Endometrial microvascular endothelial cells (primary cell): ENCODE data around the gene DYRK3. TPM values are rescaled to one million over a fixed set of nuclear protein-coding genes. Genes with fewer than 3 reads are reported as not detected.

Experiments
- in situ Hi-C: cut with HindIII; loops from 2 replicates; pipeline ENCODE4 v1.10.0; 2017; ENCODE audit warnings: low sequenced_read_pairs, low pct_unique_long_range_greater_than_20kb; ENCODE audit errors: inconsistent ontology term
- total RNA-seq: library from RNA; depleted of rRNA; stranded (reverse); fragments of >200 nt; gene quantifications from one replicate; pipeline ENCODE4 v1.2.3, GENCODE V29; 2015; ENCODE audit errors: inconsistent ontology term

DYRK3 gene
- total RNA-seq, 1 donor from 2014 or later: 16.4 TPM

- in situ Hi-C loops: no loop called here
Observed at GRCh38 chr1:206674236-206674635, 38.9 kb downstream of the DYRK3 start.

DNA sequence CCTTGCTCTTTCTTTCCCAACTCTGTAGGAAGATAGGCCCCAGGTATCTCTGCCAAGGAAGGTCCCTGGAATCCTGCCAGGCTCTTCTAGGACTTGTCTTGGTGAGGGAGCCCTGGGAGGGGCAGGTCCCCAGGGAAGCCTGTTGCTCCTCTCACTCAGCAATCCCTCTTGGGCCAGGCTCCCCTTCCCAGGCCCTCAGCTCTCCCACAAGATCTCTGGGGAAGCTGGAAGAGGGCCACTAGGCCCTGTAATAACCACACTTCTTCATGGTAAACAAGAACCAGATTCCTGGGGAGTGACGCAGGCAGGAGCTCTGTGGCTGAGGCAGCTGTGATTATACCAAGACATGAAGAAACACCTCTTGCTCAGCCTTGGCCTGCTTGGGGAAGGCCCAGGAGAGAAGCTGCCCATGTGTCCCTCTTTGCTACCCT lies 39.4 kb downstream of the DYRK3 start:
- in situ Hi-C loops: no loop called here

GRCh38 chr1:206676499-206676898 lies 41.2 kb downstream of the DYRK3 start:
- in situ Hi-C loops: no loop called here

DNA sequence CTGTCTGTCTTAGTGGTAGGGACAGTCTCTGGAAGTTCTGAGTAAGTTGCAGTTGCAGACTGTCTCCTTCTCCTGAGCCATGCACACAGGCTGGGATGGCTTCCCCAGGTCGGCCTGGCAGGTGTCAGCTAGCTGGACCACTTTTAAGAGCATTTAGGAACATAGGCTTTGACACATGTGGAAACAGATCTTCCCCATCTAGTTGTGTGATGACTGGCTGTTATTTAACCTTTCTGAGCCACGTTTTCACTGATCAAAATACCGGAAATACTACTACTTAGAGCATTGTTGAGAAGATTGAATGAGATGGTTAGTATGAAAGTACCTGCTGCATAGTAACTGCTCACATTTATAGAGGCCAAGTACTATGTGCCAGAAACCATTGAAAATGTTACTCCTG lies 43.2 kb downstream of the DYRK3 start:
- in situ Hi-C loops: no loop called here

GRCh38 chr1:206679738-206680211 lies 44.4 kb downstream of the DYRK3 start:
- in situ Hi-C loops: no loop called here

DNA sequence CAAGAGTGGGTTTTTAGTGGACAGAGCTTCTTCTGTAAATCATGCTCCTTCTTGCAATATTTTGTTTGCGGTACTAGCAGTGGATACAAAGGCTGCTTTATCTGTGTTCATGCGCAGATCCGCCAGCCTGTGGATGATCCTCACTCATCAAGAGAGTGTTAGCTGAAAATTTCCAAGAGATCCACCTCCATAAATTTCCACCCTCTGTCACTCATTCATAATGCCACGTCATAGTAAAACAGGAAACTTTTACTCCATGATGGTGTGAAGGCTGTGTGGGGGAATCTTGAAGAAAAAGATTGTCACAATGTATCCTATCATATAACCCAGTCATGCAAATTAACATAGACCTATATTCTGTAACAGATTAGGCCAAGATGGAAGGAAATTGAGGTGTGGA lies 44.9 kb downstream of the DYRK3 start:
- in situ Hi-C loops: no loop called here

- in situ Hi-C loops: no loop called here
Observed at GRCh38 chr1:206681359-206681758, 46.0 kb downstream of the DYRK3 start.

DNA sequence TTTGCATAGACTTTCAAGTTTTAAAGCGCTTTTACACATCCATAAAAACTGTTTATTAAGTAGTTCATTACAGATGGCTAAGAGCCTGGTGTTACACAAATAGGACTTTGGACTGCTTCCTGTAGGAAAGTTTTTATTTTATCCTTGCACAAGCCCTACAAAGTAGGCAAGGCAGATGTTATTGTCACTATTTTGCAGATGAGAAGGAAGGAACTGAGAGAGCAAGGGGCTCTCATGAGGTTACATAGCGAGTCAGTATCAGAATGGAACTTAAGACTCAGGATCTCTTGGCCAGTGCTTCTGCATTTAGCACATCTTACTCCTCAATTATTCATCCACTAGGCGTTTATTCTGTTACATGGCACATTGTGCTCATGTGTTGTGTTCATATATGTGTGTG lies 46.8 kb downstream of the DYRK3 start:
- in situ Hi-C loops: no loop called here

- in situ Hi-C loops: no loop called here
Observed at GRCh38 chr1:206683313-206683712, 48.0 kb downstream of the DYRK3 start.

- in situ Hi-C loops: no loop called here
Observed at GRCh38 chr1:206684003-206684402, 48.7 kb downstream of the DYRK3 start.

DNA sequence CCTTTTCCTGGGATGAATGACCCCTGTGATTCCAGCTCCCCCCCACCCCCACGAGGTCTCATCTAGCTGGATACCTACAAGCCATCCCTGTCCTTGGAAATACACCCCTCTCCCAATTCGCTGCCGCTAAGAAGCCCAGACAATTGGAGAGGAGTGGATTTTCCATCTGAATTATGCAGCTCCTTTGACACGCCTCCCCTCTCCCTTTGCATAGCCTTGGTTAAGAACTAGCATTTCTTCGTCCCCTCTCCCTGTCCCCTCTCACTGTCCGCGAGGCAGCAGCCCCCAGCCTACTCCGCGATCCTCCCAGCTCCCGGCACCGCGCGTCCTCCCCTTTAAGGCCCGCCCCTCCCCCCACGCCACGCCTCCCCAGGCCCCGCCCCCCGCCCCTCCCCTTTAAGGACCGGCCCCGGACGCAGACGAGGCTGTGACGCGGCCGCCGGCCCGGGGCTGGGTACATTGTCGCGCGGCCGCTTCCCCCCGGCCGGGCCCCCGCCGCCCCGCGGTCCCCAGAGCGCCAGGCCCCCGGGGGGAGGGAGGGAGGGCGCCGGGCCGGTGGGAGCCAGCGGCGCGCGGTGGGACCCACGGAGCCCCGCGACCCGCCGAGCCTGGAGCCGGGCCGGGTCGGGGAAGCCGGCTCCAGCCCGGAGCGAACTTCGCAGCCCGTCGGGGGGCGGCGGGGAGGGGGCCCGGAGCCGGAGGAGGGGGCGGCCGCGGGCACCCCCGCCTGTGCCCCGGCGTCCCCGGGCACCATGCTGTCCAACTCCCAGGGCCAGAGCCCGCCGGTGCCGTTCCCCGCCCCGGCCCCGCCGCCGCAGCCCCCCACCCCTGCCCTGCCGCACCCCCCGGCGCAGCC lies 49.4 kb downstream of the DYRK3 start, which contains the start of gene MAPKAPK2:
Gene MAPKAPK2, plus strand, starts transcription at position 428 of the 856 bp plus-strand sequence. Its CDS starts 325 bp downstream, at position 753.
- in situ Hi-C loops: no loop called here

- in situ Hi-C loops: no loop called here
Observed at GRCh38 chr1:206685334-206685768, 50.0 kb downstream of the DYRK3 start.

GRCh38 chr1:206685769-206686477 lies 50.6 kb downstream of the DYRK3 start:
- in situ Hi-C loops: no loop called here

- in situ Hi-C loops: no loop called here
Observed at GRCh38 chr1:206686478-206687249, 51.3 kb downstream of the DYRK3 start.

DNA sequence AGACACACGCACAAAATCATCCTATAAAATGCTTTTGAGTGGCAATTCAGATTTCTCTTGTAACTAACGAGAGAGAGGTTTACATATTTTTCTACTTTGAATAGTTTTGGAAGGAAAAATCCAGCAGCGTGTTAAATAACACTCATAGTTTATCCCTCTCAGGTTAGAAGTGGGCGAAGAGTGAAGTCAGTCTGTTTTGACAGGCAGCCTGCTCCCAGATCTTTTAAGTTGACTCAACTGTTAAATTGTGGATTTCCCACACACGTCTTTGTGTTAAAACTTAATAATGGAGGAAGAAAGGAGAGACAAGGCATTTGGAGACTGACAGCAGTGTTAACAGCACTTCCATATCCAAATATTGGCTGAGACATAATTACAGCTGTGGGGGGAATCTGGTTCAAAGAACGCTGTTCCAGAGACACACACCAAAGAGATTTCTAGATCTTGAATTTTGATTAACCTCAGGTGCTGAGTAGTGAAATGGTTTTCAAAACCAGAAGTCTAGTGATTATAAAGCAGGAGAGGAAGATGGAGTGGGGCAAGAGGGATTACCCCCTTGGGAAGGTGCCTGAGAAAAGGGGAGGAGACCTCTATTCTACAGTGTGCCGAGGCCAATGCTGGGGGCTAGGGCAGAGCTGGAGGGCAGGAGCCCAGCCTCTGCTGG lies 52.0 kb downstream of the DYRK3 start:
- in situ Hi-C loops: no loop called here

DNA sequence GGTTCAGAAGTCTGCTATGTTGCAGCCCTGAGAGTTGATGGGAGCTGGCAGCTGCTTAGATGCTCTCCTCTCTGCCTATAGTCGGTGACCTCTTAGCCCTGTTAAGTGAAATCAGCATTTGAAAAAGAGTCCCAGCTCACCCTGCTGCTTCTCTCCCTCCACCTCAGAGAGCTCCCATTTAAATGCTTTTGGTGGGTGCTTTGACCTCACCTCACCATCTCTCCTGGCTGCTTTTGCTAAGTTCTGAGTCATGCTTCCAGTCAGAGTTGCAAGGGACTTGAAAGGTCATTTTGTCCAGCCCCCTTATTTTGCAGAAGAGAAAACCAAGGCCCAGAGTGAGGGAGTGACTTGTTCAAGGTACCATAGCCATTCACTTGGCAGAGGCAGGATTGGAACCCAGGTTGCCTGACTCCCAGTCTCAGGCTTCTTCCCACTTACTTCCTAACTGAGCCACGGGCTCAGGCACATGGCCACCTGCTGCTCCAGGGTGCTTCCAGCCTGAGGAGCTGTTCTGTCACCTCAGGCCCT lies 52.6 kb downstream of the DYRK3 start:
- in situ Hi-C loops: no loop called here

- in situ Hi-C loops: no loop called here
Observed at GRCh38 chr1:206690516-206690915, 55.2 kb downstream of the DYRK3 start.

DNA sequence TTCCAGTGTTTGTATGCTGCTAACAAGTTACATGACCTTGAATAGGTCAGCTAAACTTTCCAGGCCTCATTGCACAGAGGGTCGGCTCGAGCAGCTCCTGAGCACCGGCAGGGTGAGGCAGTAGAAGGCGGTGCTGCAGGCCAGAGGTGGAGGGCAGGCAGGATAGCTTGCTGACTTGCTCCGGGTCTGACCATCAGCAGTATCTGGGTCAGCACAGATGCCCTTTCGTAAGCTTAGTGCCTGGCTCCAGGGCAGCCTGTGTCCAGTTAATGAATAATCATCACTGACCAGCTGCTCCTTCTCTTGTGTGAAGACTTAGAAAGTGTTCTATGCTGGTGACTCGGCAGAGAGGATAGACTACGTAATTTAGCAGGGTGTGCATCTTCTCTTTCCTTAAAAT lies 56.3 kb downstream of the DYRK3 start:
- in situ Hi-C loops: no loop called here
